ENCODE measurements around the gene AHNAK. TPM values are rescaled to one million over a fixed set of nuclear protein-coding genes. Genes with fewer than 3 reads are reported as not detected.
A peak's percentile ranks its signal among the peaks of the same experiment; 100 is the strongest.

The AHNAK gene
- total RNA-seq, 1 donor from 2014 or later: 809 TPM

GRCh38 chr11:62534779-62535545 lies 11.6 kb downstream of the AHNAK start:
- no peak for TF ChIP-seq CTCF (IDR thresholded peaks at IDR 0.05)
- Histone ChIP-seq H3K4me1 (peaks cover 45% of the 10 kb centered on the region), H3K4me3 (no peak overlapping the region), H3K27me3 (ENCODE audit: low read depth) (no peaks in the 10 kb centered on the region), H3K9me3 (no peaks in the 10 kb centered on the region), H3K27ac (no peak overlapping the region), H3K36me3 (peaks cover 83% of the 10 kb centered on the region)
- intact Hi-C loops (cut with DNase I): no loop called here
- DNase-seq: no peak
- no peak for ATAC-seq

- no peak overlapping the region for H3K4me3 ChIP-seq
- H3K27ac ChIP-seq: no peak overlapping the region
- H3K4me1 ChIP-seq: peaks cover 17% of the 10 kb centered on the region
- H3K9me3 ChIP-seq: no peaks in the 10 kb centered on the region
- no peaks in the 10 kb centered on the region for H3K27me3 ChIP-seq (ENCODE audit: low read depth)
- DNase-seq (no peak), ATAC-seq (no peak)
- intact Hi-C loops (cut with DNase I): no loop called here
- H3K36me3 ChIP-seq: peaks cover 98% of the 10 kb centered on the region
- no peak for TF ChIP-seq CTCF (IDR thresholded peaks at IDR 0.05)
Measured at GRCh38 chr11:62532096-62532495, 14.5 kb downstream of the AHNAK start.

- intact Hi-C loops (cut with DNase I): no loop called here
- peaks cover 12% of the 10 kb centered on the region for H3K4me1 ChIP-seq
- no peak for DNase-seq
- TF ChIP-seq CTCF (IDR thresholded peaks at IDR 0.05): no peak
- H3K27me3 ChIP-seq (ENCODE audit: low read depth): no peaks in the 10 kb centered on the region
- H3K4me3 ChIP-seq: no peak overlapping the region
- ATAC-seq: no peak
- H3K9me3 ChIP-seq: no peaks in the 10 kb centered on the region
- no peak overlapping the region for H3K27ac ChIP-seq
- peaks cover 82% of the 10 kb centered on the region for H3K36me3 ChIP-seq
Measured at GRCh38 chr11:62516736-62517371, 29.8 kb downstream of the AHNAK start.

GRCh38 chr11:62514151-62514550 lies 32.5 kb downstream of the AHNAK start:
- Histone ChIP-seq H3K4me3 (no peak overlapping the region), H3K9me3 (no peaks in the 10 kb centered on the region), H3K27ac (no peak overlapping the region), H3K36me3 (peaks cover 55% of the 10 kb centered on the region), H3K27me3 (ENCODE audit: low read depth) (no peaks in the 10 kb centered on the region), H3K4me1 (peaks cover 18% of the 10 kb centered on the region)
- TF ChIP-seq CTCF (IDR thresholded peaks at IDR 0.05): no peak
- DNase-seq: no peak
- peak; percentile 19 to 28 for ATAC-seq
- intact Hi-C loops (cut with DNase I): no loop called here

- H3K36me3 ChIP-seq: peaks cover 49% of the 10 kb centered on the region
- DNase-seq (no peak), ATAC-seq (peak in 1 of 2 donors; percentile 5)
Measured at GRCh38 chr11:62513626-62514025, 33.0 kb downstream of the AHNAK start.

More at GRCh38 chr11:62513626-62514025, 33.0 kb downstream of the AHNAK start:
- TF ChIP-seq CTCF (IDR thresholded peaks at IDR 0.05): no peak
- Histone ChIP-seq H3K4me1 (peaks cover 23% of the 10 kb centered on the region), H3K4me3 (no peak overlapping the region), H3K27ac (no peak overlapping the region), H3K9me3 (no peaks in the 10 kb centered on the region), H3K27me3 (ENCODE audit: low read depth) (no peaks in the 10 kb centered on the region)
- intact Hi-C loops (cut with DNase I): no loop called here

All from lower lobe of right lung (tissue), 2 donors.